SK-MEL-5 (cell line): ENCODE results near the gene PRKAG2. TPM values are rescaled to one million over a fixed set of nuclear protein-coding genes. Genes with fewer than 3 reads are reported as not detected.

Experiments
- DNase-seq: peaks from one replicate; pipeline ENCODE4 v3.0.0-alpha.2; 2016; ENCODE audit warnings: low read depth, low spot score
- in situ Hi-C: cut with HindIII; loops from 2 replicates; pipeline ENCODE4 v1.10.0; 2016; ENCODE audit warnings: low sequenced_read_pairs, high pct_unique_total_duplicates, low pct_unique_long_range_greater_than_20kb
- total RNA-seq: library from RNA; depleted of rRNA; stranded (reverse); fragments of >200 nt; shearing (Covaris generic); gene quantifications from 2 replicates; pipeline ENCODE4 v1.2.3, GENCODE V29; 2014

The PRKAG2 gene
- total RNA-seq, 1 experiment from 2014 or later: 8.8 TPM

DNA sequence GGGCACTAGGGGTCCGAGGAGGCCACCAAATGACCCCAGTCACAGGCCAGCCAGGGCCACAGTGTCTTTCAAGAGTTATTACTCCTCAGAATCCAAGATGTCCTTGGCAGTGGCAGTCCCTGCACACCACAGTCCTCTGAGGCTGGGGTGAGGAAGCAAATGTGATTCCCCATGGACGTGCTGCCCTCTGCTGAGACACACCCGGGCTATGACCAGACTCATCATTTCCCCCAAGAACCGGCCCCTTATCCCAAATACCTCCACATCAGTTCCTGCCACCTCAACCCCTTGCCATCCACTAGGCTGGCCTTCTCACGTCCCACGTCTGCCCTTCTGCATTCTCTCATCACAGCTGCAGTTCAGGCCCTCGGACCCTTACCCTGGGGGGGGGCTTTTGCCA, 5.0 kb downstream of the PRKAG2 start:
- in situ Hi-C loops: no loop called here
- peak; percentile 32 for DNase-seq

DNA sequence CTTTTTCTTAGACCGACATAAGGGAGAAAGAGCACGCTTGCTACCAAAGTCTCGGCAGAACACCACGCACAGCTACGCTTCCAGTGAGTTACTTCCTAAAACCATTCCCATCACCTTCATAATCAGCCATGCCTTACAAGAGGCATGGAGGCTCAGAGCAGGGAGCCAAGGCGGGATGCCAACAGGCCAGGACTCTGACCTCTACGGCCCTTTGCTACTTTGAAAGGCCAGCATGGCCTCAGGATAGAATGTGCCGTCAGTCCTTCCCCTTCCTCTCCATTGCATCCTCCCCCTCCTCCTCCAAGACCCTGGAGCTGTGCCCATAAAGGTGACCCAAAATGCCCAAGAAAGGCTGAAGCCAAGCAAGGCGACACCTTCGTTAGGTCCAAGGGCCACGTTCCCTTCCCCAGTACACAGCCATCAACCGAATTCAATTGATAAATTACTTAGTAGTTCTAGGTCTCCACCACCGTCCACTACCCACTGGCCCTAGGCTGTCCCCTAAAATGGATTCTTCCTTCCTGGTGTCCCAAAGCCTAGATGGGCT, 5.7 kb downstream of the PRKAG2 start:
- no peak for DNase-seq
- in situ Hi-C loops: no loop called here

DNA sequence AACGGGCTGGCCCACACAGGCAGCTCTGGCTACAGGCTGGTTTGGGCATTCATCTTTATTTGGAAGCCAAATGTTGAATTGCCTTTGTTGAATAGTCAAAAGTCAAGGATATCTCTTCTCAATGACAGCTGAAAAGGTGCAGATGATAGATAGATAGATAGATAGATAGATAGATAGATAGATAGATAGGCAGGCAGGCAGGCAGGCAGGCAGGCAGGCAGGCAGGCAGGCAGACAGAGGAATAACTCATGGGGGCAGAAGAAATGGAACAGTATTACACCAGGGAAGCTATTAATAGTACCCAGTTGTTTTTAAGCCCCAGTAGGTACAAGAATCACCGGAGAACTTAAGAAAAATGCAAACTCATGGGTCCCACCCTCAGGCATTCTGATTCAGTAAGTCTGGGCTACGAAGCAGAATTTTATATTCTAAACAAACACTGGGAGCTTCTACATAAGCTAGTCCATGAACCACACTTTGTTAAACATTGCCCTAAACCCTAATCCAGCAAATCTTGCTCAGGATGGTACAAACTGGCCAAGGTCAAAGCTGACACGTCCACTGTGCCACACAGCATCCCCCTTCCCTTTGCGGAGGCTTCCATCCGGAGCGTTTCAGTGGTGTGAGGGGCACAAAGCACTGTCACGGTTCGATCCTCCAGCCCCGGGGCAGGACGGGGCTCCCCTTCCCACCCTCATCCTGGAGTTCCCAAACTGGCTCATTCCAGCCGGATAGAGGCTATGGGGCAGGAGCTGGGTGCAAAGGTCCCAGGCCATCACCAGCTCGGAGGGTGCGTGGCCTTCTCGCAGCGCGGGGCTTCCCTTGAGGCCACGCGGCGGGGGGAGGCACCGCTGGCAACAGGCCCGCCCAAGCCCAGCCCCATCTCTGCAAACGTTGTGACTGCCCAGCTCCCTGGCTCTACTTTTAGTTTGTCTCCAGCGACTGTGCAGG, 6.7 kb downstream of the PRKAG2 start:
- in situ Hi-C loops: no loop called here
- DNase-seq: no peak

DNA sequence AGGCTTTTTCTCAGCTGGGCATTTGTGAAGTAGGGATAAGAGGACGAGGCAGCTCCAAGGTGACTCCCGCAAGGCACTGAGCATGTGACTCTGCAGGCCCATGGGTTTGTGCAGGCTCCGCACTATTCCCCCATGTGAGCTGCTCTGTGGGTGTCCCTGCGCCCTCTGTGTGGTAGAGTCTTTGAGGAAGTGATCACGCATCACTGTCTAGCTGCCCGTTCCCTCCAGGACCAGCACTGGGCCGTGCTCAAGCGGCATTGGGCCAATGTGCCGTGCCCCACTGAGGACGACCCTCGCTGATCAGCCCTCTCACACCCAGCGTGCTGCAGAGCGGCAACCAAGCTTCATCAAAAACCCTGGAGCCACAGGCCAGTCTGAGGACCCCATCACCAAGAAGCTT, 7.5 kb downstream of the PRKAG2 start:
- in situ Hi-C loops: no loop called here
- no peak for DNase-seq

DNA sequence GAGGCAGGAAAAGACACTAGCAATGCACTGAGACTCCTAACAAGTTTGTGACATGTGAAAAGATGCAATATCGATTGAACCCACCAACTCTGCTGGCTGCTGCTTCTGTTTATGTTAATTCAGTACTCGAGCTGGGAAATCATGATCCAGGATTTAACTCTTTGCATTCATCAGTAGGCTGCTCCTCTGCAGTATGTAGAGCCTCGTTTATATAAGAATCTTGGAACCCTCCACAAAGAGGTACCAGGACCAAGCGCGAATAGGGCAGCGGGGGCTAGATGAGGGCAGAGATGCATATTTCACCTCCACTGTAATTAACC, 7.8 kb downstream of the PRKAG2 start:
- no peak for DNase-seq
- in situ Hi-C loops: no loop called here

DNA sequence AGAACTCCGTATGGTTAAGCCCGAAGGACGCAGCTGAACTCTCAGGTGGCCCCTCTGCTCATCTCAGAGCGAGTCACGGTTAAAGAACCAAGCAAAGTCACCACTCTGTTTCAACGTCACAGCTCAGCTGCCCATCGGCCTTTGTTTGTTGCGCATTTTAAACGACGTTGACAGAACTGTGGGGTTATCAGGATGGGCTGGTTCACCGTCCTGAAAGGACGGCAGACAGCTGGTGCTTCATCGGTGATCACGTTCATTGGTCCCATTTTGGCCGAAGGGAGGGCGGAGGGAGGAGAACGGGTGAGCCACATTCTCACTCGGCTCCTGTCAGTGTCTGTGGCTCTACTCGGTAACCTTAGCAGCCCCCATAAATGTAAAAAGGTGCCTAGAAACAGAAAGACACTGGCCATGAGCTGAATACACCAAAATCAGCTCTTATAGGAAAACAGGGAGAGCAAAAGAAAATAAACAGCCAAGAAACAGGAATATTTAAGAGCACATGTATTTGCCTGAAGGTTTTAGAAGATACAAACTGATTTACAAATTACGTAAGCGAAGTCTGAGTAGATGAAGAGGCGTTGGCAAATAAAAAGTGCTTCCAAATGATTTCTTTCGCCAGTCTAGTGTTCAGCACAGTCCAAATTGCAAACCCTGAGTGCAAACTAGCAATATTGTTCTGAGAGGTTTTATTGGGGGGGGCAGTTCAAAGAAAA, 8.4 kb downstream of the PRKAG2 start:
- in situ Hi-C loops: no loop called here
- DNase-seq: no peak

DNA sequence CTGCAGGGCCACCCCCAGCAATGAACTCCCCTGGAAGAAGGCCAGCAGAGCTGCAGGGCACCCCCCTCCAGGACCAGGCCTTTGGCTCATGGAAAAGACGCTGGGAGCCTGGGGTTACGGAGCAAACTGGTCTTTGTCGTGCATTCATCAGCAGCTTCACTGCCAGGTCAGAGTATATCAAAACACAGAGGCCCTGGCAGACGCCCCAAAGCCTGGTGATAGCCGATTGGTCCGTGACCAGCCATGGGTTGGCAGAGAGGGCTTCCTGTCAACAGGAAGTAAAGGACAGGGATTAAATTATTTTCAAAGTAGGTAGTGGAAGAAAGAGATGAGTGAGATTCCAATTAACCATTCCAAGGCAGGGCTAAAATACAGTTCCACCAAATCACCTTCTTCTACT, 9.0 kb downstream of the PRKAG2 start:
- in situ Hi-C loops: no loop called here
- DNase-seq: no peak

DNA sequence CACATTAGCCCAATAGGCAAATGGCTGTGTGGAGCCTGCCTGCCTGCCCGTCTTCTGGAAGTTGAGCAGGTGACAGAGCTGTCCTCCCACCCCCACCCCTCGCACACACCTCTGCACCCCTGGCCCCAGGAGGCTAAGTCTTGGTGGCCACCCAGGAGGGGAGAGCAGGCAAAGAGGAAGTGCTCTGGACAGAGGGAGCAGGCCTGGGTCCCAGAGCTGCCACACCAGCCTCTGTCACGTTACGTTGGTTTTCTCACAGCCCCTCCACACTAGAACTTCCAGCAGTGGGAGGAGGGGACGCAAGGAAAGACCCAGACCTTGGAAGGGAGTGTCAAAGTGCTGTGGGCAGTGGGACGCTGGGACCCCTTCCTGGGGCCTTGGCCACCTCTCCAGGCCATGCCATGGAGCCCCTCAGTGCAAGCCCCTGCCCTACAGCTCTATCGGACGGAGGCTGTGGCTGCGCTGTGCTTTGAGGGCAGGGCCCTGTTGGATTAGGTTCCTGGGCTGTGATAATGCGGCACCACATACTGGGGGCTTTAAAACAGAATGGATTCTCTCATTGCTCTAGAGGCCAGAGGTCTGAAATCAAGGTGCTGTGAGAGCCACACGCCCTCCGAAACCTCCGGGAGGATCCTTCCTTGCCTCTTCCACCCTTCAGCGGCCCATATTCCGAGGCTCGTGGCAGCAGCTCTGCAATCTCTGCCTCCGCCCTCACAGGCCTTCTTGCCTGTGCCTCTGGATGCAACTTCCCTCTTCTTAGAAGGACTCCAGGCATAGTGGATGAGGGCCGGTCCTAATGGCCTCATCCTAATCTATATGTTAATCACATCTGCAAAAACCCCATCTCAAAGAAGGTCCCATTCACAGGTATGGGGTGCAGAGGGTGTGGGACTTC, 9.9 kb downstream of the PRKAG2 start:
- in situ Hi-C loops: no loop called here
- DNase-seq: no peak

DNA sequence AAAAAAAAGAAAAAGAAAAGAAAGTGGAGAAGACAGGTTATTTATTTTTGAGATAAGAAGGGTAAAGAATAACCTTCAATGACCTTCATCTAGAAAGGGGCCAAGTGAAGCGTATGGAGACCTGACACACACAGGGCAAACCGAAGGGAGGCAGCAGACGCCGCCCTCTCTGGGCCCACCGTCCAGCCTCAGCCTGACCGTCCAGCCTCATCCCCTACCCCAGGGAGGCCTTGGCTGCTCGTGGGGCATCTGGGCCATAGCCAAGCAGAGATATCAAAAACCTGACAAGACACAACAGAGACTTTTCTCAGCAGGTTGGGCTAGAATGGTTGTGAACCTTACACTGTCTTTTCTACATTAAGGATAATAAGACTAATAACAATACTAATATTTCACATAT, 10.9 kb downstream of the PRKAG2 start:
- in situ Hi-C loops: no loop called here
- DNase-seq: no peak

DNA sequence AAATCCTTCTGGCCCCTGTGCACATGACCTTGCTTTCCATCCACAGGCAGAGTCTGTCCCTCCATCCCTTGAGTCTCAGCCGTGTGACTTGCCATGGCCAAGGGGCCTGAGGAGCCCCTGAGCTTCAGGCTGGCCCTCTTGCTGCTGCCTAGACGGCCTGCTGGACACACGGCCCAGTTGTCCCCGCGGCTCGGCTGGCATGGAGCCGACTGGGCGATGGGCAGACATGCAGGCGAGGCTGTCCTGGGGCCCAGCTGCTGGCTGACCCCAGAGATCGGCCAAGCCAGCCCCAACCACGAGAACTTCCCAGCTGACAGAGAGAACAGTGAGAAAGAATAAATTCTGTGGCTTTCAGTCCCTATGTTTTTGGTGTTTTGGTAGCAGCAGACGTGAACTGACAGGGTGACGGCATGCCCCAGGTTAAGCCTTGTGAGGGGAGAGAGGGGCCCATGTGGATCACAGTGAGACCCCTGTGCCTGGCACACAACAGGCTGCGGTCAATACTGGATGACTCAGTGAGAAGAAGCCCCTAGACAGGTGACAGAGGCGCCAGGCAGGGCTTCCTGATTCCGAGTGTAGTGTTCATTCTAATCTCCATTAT, 11.7 kb downstream of the PRKAG2 start:
- in situ Hi-C loops: no loop called here
- no peak for DNase-seq

DNA sequence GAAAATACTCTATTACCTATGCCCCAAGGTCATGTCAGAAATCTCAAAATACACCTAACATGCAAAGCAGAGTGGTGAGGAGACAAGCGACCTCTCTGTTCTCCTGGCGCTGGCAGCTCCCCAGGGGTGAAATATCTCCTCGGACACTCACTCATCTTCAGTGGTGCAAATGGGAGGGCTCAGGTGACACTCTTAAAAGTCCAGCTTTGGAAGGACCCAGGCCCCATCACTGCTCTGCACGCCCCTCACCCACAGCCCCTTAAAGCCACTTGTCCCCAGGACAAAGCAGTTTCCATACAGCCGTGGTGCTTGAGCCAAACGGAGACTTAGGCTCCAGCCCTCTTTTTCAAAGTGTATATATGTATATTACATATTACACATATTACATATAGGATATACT, 12.4 kb downstream of the PRKAG2 start:
- DNase-seq: no peak
- in situ Hi-C loops: no loop called here

DNA sequence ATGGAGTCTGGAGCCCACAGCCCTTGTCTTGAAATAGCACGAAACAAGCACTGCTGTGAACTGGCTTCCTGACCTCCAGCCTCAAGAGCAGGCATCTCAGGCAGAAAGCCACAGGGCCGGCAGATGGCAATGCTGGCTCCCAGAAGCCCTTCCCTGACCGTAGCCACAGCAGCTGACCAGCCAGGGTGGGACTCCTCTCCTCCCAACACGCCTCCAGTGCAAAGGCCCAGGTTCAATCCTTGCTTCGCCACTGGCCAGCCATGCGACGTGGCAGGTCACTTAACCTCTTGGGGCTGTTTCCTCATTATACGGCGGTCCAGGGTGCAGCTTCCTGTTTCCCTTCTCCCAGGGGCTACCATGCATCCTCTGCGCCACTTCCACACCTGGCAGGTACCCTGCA, 12.8 kb downstream of the PRKAG2 start:
- in situ Hi-C loops: no loop called here
- peak; percentile 34 for DNase-seq

DNA sequence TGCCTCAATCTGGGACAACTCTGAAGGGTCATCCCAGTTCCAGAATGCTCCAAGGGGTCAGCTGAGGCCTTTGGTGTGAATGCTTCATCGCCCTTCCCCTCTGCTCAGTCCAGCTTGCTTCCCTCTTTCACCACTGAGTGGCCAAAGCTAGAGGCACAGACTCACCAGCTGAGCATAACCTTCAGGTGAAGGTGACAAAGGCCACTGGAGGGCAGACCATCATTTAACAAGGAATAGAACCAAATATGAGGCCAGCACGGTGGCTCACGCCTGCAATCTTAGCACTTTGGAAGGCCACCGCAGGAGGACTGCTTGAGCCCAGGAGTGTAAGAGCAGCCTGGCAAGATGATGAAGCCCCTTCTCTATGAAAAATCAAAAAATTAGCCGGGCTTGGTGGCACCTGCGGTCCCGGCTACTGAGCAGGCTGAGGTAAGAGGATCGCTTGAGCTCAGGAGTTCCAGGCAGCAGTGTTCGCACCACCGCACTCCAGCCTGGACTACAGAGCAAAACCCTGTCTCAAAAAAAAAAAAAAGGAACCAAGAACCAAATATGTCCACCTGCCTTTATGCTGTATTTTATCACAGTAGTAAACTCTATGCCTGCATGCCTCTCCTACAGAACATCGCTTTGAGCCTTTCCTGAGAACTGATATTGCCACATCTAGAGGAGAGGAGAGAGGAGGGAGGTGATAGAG, 13.4 kb downstream of the PRKAG2 start:
- in situ Hi-C loops: no loop called here
- peak; percentile 28 for DNase-seq

DNA sequence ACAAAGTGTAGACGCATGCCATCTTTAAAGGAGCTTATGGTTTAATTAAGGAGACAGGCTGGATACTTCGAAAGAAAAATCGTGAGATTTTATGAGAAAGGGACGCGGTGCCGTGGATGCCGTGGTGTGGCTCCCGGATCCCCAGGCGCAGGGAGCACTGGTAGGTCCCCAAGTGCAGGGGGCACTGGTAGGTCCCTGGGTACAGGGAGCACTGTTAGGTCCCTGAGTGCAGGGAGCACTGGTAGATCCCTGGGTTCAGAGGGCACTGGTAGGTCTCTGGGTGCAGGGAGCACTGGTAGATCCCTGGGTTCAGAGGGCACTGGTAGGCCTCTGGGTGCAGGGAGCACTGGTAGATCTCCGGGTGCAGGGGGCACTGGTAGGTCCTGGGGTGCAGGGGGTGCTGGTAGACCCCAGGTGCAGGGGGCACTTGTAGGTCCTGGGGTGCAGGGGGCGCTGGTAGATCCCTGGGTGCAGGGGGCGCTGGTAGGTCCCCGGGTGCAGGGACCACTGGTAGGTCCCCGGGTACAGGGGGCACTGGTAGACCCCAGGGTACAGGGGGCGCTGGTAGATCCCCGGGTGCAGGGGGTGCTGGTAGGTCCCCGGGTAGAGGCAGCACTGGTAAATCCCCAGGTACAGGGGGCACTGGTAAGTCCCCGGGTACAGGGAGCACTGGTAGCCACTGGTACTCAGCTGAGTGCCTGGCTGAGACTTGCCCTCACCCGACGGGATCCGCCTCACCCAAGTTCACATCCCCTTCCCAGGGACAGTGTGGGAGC, 14.1 kb downstream of the PRKAG2 start:
- in situ Hi-C loops: no loop called here
- no peak for DNase-seq

DNA sequence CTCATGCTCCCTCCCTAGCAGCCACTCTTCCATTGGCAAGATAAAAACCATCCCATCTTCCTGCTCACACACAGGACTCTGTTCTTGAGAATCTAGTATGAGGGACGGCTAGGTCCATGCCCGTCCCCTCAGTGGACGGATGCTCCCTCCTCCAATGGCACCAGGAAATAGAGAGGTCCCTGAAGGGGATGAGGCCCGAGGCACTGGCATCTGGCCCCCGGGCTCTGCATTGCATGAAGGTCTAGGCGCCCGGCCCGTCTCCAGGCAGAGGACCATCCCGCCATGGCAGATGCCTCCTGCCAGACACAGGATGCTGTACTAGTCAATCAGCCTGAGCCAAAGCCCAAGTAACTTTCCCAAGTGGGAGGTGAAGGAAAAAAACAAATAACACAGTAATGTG, 15.0 kb downstream of the PRKAG2 start:
- in situ Hi-C loops: no loop called here
- no peak for DNase-seq

DNA sequence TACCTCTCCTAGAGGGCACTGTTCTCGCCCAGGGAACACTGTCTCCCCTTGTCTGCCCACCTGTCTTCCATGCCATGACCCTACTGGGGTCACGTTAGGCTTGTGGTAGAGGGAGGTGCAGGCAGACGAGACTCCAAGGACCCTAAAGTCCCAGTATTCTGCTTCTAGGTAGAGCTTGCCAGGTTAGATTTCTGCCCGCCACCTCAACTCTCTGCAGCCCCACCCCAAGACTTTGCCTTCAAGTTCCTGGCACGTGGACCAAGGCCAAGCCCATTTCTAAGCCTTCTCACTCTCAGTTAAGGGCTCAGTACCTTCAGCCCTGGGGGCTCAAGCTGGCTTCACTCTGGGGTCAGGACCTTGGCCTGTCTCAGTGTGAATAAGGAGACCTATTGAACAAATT, 16.1 kb downstream of the PRKAG2 start:
- in situ Hi-C loops: no loop called here
- DNase-seq: no peak
